ENCODE results near the gene ZNF738.

ZNF738 gene

DNA sequence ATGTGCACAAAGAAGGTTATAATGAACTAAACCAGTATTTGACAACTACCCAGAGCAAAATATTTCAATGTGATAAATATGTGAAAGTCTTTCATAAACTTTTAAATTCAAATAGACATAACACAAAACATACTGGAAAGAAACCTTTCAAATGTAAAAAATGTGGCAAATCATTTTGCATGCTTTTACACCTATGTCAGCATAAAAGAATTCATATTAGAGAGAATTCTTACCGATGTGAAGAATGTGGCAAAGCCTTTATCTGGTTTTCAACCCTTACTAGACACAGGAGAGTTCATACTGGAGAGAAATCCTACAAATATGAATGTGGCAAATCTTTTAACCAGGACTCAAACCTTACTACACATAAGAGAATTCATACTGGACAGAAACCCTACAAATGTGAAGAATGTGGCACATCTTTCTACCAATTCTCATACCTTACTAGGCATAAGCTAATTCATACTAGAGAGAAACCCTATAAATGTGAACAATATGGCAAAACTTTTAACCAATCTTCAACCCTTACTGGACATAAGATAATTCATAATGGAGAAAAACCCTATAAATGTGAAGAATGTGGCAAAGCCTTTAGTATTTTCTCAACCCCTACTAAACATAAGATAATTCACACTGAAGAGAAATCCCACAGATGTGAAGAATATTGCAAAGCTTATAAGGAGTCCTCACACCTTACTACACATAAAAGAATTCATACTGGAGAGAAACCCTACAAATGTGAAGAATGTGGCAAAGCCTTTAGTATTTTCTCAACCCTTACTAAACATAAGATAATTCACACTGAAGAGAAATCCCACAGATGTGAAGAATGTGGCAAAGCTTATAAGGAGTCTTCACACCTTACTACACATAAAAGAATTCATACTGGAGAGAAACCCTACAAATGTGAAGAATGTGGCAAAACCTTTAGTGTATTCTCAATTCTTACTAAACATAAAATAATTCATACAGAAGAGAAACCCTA lies 64.5 kb downstream of the ZNF738 start:
- no peak for DNase-seq (ENCODE audit: low read depth)

All from stimulated activated CD8-positive, alpha-beta memory T cell treated with anti-CD3 and anti-CD28 coated beads, Interleukin-7, amount 100 ng/mL, for 24 hours (primary cell).